NCI-H2029 (cell line): Measurements from ENCODE around the gene ARL5A.
"Not testable (repeated sequence)": the region's sequence is repeated elsewhere in the genome, so short reads cannot be mapped to it uniquely, and the experiment has no call there.

Experiments
- DNase-seq: peaks from one replicate; lab custom pipeline; 2025; lab: John Stamatoyannopoulos, UW

The ARL5A gene

DNA sequence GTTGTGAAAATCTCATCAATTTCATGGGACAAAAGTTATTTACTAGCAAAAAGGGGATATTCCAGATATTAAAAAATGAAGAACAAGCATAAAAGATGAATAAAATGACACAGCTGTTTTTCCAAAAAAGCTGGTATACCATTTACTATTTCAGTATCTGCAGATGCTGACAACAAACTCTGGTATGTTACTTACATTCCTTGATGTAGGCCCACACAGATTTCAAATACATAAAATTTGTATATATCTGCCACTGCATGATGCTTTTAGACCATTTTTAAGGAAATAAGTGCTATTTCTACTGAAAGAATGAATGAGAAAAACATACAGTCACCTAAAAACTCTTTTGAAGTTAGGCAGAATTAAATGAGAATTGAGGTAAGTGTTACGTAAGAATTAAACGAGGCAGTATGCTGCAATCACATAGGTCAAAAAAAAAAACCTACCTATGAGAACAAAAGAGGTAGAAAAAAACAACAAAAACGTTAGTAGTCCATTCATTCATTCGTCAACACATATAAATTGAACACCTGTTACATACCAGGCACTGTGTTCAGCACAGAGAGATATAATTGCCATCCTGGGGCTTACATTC lies 32.5 kb downstream of the ARL5A start:
- DNase-seq: no peak

DNA sequence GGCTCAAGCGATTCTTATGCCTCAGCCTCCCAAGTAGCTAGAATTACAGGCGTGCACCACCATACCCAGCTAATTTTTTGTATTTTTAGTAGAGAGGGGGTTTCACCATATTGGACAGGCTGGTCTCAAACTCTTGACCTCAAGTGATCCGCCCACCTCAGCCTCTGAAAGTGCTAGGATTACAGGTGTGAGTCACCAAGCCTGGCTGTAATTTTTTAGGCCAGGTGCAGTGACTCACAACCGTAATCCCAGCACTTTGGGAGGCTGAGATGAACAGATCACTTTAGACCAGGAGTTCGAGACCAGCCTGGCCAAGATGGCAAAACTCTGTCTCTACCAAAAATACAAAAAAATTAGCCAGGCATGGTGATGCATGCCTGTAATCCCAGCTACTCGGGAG lies 33.8 kb downstream of the ARL5A start:
- DNase-seq: not testable (repeated sequence)

DNA sequence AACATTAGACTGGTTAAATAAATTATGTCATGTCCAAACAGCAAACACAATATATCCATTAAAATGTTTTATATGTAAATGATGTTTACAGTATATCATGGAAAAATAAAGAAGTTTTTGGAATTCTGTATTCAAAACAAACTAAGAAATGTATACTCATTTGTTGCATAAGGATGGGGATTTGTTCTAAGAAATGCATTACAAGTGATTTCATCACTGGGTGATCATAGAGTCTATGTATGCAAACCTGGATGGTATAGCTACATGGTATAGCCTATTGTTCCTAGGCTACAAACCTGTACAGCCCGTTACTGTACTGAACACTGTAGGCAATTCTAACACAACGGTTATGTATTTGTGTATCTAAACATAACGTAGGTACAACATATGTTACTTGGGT lies 35.1 kb downstream of the ARL5A start:
- DNase-seq: no peak

DNA sequence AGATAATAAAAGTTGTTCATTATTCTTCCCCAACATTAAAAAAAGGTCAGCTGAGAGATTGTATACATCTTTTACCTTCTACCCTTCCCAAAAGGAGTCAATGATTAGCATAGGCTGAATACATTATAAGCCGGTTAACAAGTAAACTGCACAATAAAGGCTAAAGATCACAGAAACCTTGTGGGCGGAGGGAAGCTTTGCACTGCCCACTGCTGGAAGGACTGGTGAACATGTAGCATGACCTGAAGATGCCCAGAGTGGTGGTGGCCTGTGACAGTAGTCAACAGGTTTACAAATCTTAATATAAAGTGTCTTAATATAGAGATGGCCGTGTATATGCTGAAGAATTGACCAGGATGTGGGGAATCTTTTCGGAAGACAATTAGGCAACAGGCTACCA lies 35.6 kb downstream of the ARL5A start:
- no peak for DNase-seq

DNA sequence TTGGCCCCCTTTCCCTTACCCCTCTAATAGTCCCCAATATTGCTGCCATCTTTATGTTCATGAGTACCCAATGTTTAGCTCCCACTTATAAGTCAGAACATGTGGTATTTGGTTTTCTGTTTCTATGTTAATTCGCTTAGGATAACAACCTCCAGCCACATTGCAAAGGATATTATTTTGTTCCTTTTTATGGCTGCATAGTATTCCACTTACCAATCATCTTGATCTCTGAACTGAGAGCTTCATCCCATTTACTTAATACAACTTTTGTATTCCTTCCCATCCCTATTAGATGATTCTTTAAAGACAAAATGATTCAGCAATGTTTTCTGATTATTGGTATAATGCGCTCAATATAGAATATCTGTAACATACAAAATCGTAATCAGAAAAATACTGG lies 36.7 kb downstream of the ARL5A start:
- no peak for DNase-seq

DNA sequence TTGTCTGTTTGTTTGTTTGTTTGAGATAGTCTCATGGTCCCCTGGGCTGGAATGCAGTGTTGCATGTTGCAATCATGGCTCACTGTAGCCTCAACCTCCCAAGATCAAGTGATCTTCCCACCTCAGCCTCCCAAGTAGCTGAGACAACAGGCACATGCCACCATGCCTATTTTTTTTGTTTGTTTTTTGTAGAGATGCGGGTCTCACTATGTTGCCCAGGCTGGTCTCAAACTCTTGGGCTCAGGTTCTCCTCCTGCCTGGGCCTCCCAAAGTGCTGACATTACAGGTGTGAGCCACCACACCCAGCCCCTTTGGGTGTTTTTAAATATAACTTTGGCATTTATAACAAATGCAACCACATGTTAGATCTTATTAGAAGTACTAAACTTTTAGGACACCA lies 37.5 kb downstream of the ARL5A start:
- DNase-seq: no peak

DNA sequence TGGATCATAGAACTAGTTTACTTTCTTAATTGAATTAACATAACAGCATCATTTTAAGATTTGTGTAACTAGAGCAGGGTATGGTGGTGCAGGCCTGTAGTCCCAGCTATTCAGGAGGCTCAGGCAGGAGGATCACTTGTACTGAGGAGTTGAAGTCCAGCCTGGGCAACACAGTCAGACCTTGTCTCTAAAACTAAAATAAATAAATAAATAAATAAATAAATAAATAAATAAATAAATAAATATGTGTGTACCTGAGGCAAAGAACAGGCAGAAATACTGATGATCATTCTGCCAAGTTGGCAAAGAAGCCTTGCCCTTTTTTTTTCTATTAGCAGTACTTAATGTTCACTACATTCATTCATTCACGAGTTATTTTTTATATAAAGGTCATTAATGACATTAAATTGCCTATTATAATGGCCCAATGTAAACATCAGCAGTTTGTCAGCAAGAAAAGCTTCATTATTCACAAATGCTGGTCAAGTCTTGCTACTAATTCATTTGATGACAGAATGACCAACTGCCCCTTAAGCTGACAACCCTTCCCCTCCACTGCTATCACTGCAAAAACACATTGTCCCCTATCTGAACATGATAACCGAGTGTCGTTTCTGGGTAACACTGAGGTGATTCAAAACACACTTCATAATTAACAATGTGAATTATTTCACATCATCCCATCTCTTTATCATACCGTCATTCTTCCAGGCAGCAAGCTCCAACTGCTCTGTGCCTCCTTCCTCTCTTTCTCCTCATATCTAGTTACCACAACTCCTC lies 39.0 kb downstream of the ARL5A start:
- DNase-seq: no peak

DNA sequence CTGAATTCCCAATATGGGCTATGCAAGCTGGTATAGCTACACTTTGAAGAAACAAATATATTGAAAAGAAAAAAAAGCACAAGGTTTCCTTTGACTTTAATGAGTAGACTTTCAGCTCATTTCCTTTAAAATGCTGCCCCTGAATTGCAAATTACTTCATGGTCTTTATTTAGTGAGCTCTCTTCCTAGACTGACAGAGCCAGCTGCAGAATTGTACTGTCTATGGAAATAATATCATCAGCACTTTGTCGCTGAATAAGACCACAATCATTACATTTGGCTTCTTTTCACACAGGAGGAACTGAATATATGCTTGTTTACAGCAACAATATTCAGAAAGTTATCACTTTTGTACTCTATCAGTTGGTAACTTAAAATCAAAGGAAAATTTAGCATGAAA lies 41.7 kb downstream of the ARL5A start:
- no peak for DNase-seq

DNA sequence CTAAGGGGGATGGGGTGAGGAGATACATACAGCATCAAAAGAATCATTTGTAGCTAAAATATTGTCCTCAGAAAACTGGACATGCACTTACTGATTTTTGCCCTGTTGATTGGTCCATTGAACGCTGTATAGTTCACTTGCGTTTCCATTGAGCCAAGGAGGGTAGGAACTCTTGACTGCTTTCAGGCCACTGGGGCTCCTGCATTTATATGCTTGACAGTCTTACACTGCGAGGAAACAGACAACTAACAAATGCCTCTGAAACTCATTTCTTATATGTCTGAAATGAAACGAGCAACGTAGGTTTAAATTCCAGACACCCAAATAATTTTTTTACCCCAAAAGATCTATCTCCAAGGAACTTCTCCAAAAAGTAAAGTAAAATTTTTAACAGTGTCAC lies 42.1 kb downstream of the ARL5A start:
- DNase-seq: no peak

DNA sequence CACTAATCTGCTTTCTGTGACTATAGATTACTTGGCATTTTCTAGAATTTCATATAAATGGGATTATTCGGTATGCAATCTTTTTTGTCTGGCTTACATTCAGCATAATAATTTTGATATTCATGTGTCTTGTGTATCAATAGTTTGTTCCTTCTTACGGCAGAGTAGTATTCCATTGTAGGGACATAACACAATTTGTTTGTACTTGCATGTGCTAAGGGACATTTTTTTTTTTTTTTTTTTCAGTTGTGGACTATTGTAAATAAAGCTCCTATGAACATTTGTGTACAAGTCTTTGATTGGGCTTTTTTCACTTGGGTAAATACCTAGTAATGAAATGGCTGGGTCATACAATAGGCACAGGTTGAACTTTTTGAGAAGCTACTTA lies 45.1 kb downstream of the ARL5A start:
- no peak for DNase-seq

DNA sequence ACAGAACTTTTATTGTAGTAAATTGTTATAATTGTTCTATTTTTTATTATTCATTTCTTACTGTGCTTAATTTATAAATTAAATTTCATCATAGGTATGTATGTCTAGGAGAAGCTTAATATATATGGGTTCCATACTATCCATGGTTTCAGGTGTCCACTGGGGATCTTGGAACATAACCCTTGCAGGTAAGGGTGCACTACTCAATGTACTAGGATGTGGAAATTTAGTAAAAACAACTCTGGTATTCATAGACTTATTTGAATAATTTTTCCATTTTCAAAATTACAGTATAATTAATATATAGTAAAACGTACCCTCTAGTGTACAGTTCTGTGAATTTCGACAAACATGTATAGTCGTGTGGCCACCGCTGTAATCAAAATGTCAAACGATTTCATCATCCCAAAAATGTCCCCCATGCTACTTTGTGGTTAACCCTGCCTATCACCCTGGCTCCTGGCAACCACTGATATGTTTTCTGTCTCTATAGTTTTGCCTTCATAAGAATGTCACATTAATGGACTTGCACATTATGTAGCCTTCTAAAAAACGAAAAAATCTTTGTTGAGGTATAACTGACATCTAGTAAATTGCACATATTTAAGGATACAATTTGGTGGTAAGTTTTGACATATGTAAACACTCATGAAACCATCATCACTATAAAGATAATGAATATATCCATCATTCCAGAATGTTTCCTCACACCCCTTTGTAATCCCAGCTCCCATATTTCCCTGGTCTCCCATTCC lies 45.7 kb downstream of the ARL5A start:
- no peak for DNase-seq

DNA sequence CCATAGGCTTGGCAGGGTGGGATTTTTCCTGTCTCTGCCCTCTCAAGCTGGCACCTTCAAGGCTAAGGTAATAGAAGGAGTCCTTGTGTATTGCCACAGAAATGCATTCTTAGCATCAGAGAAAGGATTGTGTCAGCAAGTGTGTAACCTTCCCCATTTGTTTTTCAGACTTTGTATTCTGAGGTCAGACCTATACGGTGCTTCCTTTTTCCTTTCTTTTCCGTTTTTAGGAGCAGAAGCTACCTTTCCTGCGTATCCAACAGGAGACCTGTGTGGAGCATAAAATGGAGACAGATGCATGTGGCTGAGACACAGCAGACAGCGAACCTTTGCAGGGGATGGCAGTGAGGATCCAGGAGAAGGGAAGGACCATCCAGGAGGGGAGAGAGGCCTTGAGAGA lies 46.6 kb downstream of the ARL5A start:
- DNase-seq: no peak

DNA sequence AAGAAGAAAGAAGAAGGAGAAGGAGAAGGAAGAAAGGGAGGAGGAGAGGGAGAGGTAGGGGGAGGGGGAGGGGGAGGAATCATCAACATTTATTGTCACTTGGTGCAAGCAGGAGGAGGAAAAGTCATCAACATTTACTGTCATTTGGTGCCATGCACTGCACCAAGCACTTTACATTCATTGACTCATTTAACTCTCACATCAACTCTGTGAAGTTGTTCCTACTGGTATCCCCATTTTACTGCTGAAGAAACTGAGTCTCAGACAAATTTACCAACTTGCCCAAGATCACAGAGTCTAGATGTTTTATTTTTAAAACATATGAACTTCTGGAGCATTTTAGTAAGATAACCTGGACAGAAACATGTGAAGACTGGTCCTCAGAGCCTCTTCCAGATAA lies 47.3 kb downstream of the ARL5A start:
- DNase-seq: no peak

DNA sequence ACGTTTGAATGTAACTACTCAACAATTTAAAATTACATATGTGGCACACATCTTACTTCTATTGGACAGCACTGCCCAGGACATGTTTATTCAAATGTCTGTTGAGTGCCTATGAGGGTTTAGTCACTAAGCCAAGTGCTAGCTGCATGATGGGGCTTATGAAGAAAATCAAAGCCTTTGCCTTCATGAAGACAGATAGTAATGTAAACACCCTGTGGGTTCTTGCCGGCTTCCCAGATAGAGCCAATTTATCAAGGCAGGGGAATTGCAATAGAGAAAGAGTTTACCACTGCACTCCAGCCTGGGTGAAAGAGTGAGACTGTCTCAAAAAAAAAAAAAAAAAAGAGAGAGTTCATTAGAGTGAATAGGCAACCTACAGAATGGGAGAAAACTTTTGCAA lies 50.3 kb downstream of the ARL5A start:
- no peak for DNase-seq

DNA sequence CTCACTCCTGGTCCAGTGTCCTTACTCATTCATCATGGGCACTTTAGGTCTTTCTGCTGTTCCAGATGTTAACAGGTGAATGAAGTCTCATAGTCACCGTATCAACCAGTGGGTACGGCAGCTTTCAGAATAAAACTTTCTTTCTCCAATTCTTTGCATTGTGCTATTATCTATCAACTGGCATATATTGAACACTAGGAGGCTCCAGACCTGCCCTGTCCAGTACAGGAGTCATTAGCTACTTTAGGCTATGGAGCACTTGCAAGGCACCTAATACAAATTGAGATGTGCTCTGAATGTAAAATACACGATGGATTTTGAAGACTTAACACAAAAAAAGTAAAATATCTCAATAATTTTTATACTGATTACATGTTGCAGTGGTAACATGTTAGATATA lies 50.7 kb downstream of the ARL5A start:
- no peak for DNase-seq

DNA sequence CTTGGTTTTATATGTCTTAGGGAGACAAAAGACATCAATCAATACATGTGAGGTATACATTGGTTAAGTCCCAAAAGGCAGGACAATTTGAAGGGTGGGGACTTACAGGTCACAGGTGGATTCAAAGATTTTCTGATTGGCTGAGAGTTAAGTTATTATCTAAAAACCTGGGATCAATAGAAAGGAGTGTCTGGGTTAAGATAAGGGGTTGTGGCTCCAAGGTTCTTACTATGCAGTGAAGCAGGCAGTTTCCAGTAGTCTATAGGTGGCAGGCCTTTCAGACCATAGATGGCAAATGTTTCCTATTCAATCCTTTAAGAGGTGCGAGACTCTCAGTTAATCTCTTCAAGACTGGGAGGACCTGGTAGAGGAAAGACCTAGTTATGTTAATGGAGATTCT lies 51.9 kb downstream of the ARL5A start:
- no peak for DNase-seq

DNA sequence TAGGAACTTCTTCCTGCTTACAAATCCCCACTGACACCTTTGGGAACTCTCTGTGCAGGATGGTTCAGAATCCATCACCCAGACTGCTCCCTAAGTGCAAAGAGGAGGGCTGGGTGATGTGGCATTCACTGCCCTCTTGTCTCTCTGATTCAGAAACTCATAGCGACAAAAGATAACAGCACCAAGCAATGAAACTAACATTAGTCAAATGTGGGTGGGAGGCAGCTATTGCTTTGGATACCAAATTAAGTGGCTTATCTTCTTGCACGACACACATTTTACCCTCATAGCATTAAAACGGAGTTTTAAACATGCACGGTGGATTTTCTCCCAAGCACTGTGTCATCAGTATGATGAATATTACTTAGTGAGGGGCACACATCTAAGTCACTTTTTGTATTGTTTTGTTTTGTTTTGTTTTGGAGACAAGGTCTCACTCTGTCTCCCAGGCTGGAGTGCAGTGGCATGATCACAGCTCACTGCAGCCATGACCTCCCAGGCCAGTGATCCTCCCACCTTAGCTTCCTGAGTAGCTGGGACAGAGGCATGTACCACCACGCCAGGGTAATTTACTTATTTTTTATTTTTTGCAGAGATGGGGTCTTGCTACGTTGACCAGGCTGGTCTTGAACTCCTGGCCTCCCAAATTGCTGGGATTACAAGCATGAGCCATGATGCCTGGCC lies 53.0 kb downstream of the ARL5A start:
- DNase-seq: no peak

DNA sequence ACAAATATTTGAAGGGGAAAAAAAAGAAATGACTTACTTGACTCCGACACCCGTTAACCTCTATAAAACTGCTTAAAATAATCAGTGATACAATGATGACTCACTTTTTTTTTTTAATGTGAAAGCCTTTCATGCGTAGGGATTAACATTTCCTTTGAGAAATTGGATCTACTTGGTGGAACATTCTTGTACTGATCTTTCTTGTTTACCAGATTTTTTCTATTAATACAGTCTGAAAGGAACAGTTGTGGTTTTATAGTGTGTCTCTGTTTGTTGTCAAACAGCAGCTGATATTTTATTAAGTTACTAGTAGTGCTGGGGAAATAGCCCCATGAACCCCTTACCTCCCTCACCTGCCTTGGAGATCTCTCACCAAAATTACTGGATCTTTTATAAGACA lies 53.7 kb downstream of the ARL5A start:
- DNase-seq: no peak

DNA sequence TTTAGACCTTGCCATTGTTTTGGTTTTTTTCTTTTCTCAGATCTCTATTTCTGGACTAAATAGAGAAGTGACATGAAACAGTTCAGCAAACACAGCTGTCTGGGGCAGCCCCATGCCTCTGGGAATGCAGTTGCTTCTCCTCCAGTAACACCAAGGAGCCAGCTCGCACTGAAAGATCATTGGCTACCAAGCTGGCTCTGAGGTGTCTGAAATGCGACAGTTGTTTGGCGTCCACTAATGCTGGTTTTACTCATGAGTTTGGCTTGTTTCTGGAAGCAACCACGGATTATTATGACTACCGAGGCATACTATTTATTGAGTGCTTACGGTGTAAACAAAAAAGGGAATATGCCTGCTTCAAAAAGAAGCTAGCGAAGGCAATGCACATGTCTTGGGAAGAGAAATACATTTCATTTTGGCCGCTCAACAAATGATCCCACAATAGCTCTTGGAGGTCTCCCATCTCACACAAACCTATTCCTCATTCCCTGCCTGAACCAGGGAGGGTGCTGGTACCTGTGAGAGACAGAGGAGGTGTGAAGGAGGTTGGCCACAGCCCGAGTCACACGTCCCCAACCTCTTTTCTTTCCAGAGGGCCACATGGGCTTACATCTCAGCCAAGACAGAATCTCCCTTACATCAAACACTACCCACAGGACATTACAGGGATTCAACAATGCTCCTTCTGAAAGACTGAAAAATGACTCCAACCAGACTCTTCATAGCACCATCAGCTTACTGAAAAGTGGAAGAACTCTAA lies 56.4 kb downstream of the ARL5A start:
- DNase-seq: no peak

DNA sequence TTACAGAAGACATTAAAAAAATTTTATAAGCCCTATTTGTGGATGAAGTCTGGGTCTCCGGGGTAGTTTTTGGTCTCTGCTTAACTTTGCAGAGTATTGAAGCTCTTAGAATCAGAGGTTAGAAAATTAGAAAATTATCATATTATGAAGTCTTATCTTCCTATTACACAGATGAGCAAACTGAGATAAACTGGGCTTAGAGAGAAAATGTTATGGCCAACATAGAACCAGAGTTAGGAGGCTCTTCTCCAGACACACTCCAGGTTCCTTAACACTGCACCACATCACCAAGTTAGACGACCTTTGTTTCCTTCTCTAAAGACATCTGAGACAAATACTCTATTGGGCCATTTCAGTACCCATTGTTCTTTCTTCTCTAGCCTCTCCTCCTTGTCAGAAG lies 57.2 kb downstream of the ARL5A start:
- no peak for DNase-seq

DNA sequence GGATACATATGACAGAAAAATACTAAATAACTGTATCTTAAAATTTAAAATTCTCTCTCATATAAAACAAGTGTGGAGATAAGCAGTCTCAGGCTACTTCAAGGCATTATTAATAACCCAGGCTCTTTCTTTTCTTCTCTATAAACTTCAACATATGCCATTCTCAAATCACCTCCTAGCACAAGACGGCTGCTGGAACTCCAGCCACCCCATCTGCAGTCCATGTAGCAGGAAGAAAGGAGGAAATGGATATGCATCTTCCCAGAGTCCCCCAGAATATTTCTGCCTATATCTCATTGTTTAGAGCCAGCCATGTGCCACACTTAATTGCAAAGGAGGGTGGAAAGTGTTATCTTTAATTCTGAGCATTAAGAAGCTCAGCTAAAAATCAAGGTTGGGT lies 58.6 kb downstream of the ARL5A start:
- DNase-seq: no peak

DNA sequence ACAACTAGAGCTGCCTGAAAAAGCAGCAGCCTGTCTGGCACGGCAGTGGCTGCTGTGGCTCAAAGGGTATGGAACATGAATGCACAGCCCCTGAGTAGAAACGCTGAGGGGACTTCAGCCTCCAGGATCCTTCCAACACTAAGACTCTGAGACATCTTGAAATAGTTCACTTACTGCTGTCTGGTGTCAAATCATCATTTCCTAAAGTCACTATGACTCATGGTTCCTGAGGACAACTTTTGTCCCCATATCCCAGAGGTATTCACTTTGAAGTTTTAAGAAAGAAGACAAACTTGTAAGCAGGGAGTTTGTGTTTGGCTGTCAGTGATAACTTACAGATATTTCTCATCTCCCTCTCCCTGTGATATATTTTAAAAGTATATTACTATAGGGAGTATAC lies 60.7 kb downstream of the ARL5A start:
- DNase-seq: no peak
